ENCODE data around the gene AURKAIP1. TPM values are rescaled to one million over a fixed set of nuclear protein-coding genes. Genes with fewer than 3 reads are reported as not detected.
"Not testable (repeated sequence)": the region's sequence is repeated elsewhere in the genome, so short reads cannot be mapped to it uniquely, and the experiment has no call there.

The AURKAIP1 gene
- polyA plus RNA-seq, 1 donor (not counting 4 experiments of a cell fraction or from before 2014, with no cell fraction given): 86.9 TPM

- H3K4me3 ChIP-seq (ENCODE audit: control insufficient read depth in 2 of 3, extremely low read depth in 1 of 3, insufficient read depth in 2 of 3, low read depth in 1 of 3, low read length in 3 of 3): no peak overlapping the region
- dilution Hi-C loops (cut with MboI; ENCODE audit: extremely low pct_ligation_motif_present, low sequenced_read_pairs): no loop called here
- FAIRE-seq (no peak), DNase-seq (ENCODE audit: low read depth, low spot score) (no peak)
- no peaks in the 10 kb centered on the region for H3K9me1 ChIP-seq (ENCODE audit: control insufficient read depth, extremely low read depth, insufficient read depth, low read length)
- H3K27me3 ChIP-seq (ENCODE audit: control insufficient read depth, extremely low read depth, insufficient read depth, low read length): no peaks in the 10 kb centered on the region
- H3K36me3 ChIP-seq (ENCODE audit: control insufficient read depth in 2 of 2, extremely low read depth in 1 of 2, insufficient read depth in 2 of 2, low read length in 2 of 2): peaks cover 49 to 57% of the 10 kb centered on the region in 2 experiments
- H3K27ac ChIP-seq (ENCODE audit: control insufficient read depth, insufficient read depth, low read length): no peak overlapping the region
- no peaks in the 10 kb centered on the region for H3K9me3 ChIP-seq (ENCODE audit: control insufficient read depth, low read depth, low read length)
- H4K20me1 ChIP-seq (ENCODE audit: control insufficient read depth, extremely low read depth, insufficient read depth, low read length): no peaks in the 10 kb centered on the region
- H3K79me2 ChIP-seq (ENCODE audit: control insufficient read depth, insufficient read depth, low read length): peaks cover 13% of the 10 kb centered on the region
- no peaks in the 10 kb centered on the region for H3K4me1 ChIP-seq (ENCODE audit: control insufficient read depth, extremely low read depth, insufficient read depth, low read length)
- TF ChIP-seq, protein P1, sequence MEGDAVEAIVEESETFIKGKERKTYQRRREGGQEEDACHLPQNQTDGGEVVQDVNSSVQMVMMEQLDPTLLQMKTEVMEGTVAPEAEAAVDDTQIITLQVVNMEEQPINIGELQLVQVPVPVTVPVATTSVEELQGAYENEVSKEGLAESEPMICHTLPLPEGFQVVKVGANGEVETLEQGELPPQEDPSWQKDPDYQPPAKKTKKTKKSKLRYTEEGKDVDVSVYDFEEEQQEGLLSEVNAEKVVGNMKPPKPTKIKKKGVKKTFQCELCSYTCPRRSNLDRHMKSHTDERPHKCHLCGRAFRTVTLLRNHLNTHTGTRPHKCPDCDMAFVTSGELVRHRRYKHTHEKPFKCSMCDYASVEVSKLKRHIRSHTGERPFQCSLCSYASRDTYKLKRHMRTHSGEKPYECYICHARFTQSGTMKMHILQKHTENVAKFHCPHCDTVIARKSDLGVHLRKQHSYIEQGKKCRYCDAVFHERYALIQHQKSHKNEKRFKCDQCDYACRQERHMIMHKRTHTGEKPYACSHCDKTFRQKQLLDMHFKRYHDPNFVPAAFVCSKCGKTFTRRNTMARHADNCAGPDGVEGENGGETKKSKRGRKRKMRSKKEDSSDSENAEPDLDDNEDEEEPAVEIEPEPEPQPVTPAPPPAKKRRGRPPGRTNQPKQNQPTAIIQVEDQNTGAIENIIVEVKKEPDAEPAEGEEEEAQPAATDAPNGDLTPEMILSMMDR (optimal IDR thresholded peaks at IDR 0.05 in 1 of 3, IDR thresholded peaks at IDR 0.05 in 1 of 3, conservative IDR thresholded peaks at IDR 0.05 in 1 of 3; ENCODE audit: extremely low read depth in 1 of 3, insufficient read depth in 2 of 3, low read length in 3 of 3): no peak
- no peak for TF ChIP-seq EZH2 (IDR thresholded peaks at IDR 0.05; ENCODE audit: low read length)
- H3K4me2 ChIP-seq (ENCODE audit: control insufficient read depth, extremely low read depth, insufficient read depth, low read depth, low read length): no peak overlapping the region
- H2AFZ ChIP-seq (ENCODE audit: control insufficient read depth, low read length): no peak overlapping the region
- H3K9ac ChIP-seq (ENCODE audit: control insufficient read depth, extremely low read depth, insufficient read depth, low read length): no peak overlapping the region
Measured at GRCh38 chr1:1387098-1388077, 12.4 kb upstream of the AURKAIP1 start.

DNA sequence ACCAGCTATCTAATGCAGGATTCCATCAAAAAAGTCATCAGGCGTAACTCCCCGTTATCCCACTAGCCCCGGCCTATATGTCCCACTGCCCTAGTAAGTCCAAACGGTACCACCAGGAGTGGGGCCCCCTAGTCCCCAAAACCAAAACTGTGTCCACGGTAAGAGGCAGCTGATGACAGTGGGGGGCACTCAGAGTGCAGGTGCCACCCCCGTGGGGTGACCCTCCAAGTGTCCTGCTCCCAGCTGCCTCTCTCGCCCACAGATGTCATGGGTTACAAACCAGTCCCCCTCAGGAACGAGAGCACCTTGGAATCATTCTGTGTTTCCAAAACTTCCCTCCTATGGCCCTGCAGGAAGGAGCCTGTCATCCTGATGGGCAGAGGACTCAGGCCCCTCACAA lies 10.9 kb upstream of the AURKAIP1 start:
- DNase-seq (ENCODE audit: low read depth, low spot score) (no peak), FAIRE-seq (no peak)
- dilution Hi-C loops (cut with MboI; ENCODE audit: extremely low pct_ligation_motif_present, low sequenced_read_pairs): no loop called here
- H3K27me3 ChIP-seq (ENCODE audit: control insufficient read depth, extremely low read depth, insufficient read depth, low read length): no peaks in the 10 kb centered on the region
- no peaks in the 10 kb centered on the region for H3K9me3 ChIP-seq (ENCODE audit: control insufficient read depth, low read depth, low read length)
- no peak overlapping the region for H3K27ac ChIP-seq (ENCODE audit: control insufficient read depth, insufficient read depth, low read length)
- H3K36me3 ChIP-seq (ENCODE audit: control insufficient read depth in 2 of 2, extremely low read depth in 1 of 2, insufficient read depth in 2 of 2, low read length in 2 of 2): peaks cover 39 to 54% of the 10 kb centered on the region in 2 experiments
- no peak overlapping the region for H3K4me3 ChIP-seq (ENCODE audit: control insufficient read depth in 2 of 3, extremely low read depth in 1 of 3, insufficient read depth in 2 of 3, low read depth in 1 of 3, low read length in 3 of 3)
- H4K20me1 ChIP-seq (ENCODE audit: control insufficient read depth, extremely low read depth, insufficient read depth, low read length): no peaks in the 10 kb centered on the region
- no peak overlapping the region for H2AFZ ChIP-seq (ENCODE audit: control insufficient read depth, low read length)
- no peaks in the 10 kb centered on the region for H3K4me1 ChIP-seq (ENCODE audit: control insufficient read depth, extremely low read depth, insufficient read depth, low read length)
- H3K79me2 ChIP-seq (ENCODE audit: control insufficient read depth, insufficient read depth, low read length): peaks cover 13% of the 10 kb centered on the region
- H3K9ac ChIP-seq (ENCODE audit: control insufficient read depth, extremely low read depth, insufficient read depth, low read length): no peak overlapping the region
- H3K4me2 ChIP-seq (ENCODE audit: control insufficient read depth, extremely low read depth, insufficient read depth, low read depth, low read length): no peak overlapping the region
- H3K9me1 ChIP-seq (ENCODE audit: control insufficient read depth, extremely low read depth, insufficient read depth, low read length): no peaks in the 10 kb centered on the region
- TF ChIP-seq, protein P1 (optimal IDR thresholded peaks at IDR 0.05 in 1 of 3, IDR thresholded peaks at IDR 0.05 in 1 of 3, conservative IDR thresholded peaks at IDR 0.05 in 1 of 3; ENCODE audit: extremely low read depth in 1 of 3, insufficient read depth in 2 of 3, low read length in 3 of 3): no peak
- TF ChIP-seq EZH2 (IDR thresholded peaks at IDR 0.05; ENCODE audit: low read length): no peak

DNA sequence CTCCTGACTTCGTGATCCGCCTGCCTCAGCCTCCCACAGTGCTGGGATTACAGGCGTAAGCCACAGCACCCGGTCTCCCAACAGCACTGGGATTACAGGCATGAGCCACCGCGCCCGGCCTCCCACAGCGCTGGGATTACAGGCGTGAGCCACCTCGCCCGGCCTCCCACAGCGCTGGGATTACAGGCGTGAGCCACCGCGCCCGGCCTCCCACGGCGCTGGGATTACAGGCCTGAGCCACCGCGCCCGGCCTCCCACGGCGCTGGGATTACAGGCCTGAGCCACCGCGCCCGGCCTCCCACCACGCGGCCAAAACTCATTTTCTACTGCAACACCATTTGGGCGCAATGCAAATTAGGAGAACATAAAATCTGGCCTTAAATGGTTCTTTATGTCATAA lies 10.3 kb upstream of the AURKAIP1 start:
- DNase-seq (ENCODE audit: low read depth, low spot score); dilution Hi-C loops (cut with MboI; ENCODE audit: extremely low pct_ligation_motif_present, low sequenced_read_pairs): not testable (repeated sequence)

More for the DNA sequence above, 10.3 kb upstream of the AURKAIP1 start:
- not testable (repeated sequence) for H2AFZ ChIP-seq (ENCODE audit: control insufficient read depth, low read length); FAIRE-seq; H3K4me3 ChIP-seq (ENCODE audit: control insufficient read depth in 2 of 3, extremely low read depth in 1 of 3, insufficient read depth in 2 of 3, low read depth in 1 of 3, low read length in 3 of 3); H4K20me1 ChIP-seq (ENCODE audit: control insufficient read depth, extremely low read depth, insufficient read depth, low read length); H3K27me3 ChIP-seq (ENCODE audit: control insufficient read depth, extremely low read depth, insufficient read depth, low read length); H3K9me1 ChIP-seq (ENCODE audit: control insufficient read depth, extremely low read depth, insufficient read depth, low read length); H3K27ac ChIP-seq (ENCODE audit: control insufficient read depth, insufficient read depth, low read length); H3K9ac ChIP-seq (ENCODE audit: control insufficient read depth, extremely low read depth, insufficient read depth, low read length); H3K4me2 ChIP-seq (ENCODE audit: control insufficient read depth, extremely low read depth, insufficient read depth, low read depth, low read length); H3K9me3 ChIP-seq (ENCODE audit: control insufficient read depth, low read depth, low read length); H3K4me1 ChIP-seq (ENCODE audit: control insufficient read depth, extremely low read depth, insufficient read depth, low read length)
- Histone ChIP-seq H3K36me3 (ENCODE audit: control insufficient read depth in 2 of 2, extremely low read depth in 1 of 2, insufficient read depth in 2 of 2, low read length in 2 of 2) (peaks cover 34 to 52% of the 10 kb centered on the region in 2 experiments), H3K79me2 (ENCODE audit: control insufficient read depth, insufficient read depth, low read length) (peaks cover 13% of the 10 kb centered on the region)

All from keratinocyte (primary cell).